Omental fat pad (tissue), 4 donors: ENCODE data around the gene TMEFF2. TPM values are rescaled to one million over a fixed set of nuclear protein-coding genes. Genes with fewer than 3 reads are reported as not detected.

Source experiments
- ATAC-seq: fragments of 150-250 bp; one replicate; pipeline ENCODE4 v1.9.1; 2016; ENCODE audit warnings: mild to moderate bottlenecking, moderate library complexity; ENCODE audit not compliant: low FRiP score
- DNase-seq: peaks from one replicate; pipeline ENCODE4 v3.0.0-alpha.2; 2019; ENCODE audit warnings: low spot score
- CTCF ChIP-seq, 3 donors: fragments of 450-650 bp; IDR thresholded peaks; one replicate each; pipeline ENCODE4 v1.5.1; 2016 to 2017; ENCODE audit warnings: antibody characterized with exemption in 3 of 3, mild to moderate bottlenecking in 3 of 3, moderate library complexity in 2 of 3
- total RNA-seq, 4 donors: library from RNA; depleted of rRNA; stranded (reverse); fragments of >200 nt; gene quantifications; one replicate each; pipeline ENCODE4 v1.1.0, GENCODE V29; 2016

Gene TMEFF2
- total RNA-seq, 4 donors from 2014 or later, result not detected

- no peak for TF ChIP-seq CTCF (IDR thresholded peaks at IDR 0.05)
- no peak for ATAC-seq
- no peak for DNase-seq
Measured at GRCh38 chr2:192201116-192201515, 6.4 kb upstream of the TMEFF2 start.

- no peak for TF ChIP-seq CTCF (IDR thresholded peaks at IDR 0.05)
- ATAC-seq (no peak), DNase-seq (no peak)
Measured at GRCh38 chr2:192197357-192197756, 2.6 kb upstream of the TMEFF2 start.

DNA sequence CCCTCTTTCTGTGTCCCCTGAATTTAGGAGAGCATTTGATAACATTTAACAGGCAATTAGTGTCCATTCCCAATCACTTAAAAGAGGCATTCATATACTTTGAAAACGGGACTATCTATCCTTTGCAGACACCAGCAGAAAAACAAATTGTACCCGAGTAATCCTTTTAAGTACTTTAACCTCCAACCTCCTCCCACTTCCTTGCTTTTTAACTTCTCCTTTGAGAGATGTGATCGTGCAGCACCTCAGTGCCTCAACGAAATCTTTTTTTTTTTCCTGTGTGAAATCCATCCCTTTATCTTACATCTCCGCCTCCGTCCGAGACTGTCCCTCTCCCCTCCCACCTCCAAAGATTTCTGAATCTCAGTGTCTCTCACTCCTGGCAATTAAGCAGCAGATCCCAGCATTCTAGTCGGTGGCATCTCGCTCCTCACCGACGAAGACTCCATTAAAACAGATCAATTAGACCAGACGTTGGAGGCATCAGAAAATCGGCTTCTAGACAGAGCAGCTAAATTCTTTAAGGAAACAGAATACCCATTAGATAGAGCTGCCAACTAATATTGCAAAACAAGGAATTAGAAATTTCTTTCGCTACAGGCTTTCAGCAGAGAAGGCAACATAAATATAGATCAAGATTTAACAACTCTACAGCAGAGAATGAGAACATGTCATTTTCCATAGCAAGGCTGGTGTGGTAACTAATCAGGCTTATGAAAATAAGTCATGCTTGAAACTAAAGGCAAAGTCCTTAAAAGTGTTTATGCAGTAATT is 1.9 kb upstream of the TMEFF2 start:
- no peak for DNase-seq
- no peak for TF ChIP-seq CTCF (IDR thresholded peaks at IDR 0.05)
- ATAC-seq, result no peak

DNA sequence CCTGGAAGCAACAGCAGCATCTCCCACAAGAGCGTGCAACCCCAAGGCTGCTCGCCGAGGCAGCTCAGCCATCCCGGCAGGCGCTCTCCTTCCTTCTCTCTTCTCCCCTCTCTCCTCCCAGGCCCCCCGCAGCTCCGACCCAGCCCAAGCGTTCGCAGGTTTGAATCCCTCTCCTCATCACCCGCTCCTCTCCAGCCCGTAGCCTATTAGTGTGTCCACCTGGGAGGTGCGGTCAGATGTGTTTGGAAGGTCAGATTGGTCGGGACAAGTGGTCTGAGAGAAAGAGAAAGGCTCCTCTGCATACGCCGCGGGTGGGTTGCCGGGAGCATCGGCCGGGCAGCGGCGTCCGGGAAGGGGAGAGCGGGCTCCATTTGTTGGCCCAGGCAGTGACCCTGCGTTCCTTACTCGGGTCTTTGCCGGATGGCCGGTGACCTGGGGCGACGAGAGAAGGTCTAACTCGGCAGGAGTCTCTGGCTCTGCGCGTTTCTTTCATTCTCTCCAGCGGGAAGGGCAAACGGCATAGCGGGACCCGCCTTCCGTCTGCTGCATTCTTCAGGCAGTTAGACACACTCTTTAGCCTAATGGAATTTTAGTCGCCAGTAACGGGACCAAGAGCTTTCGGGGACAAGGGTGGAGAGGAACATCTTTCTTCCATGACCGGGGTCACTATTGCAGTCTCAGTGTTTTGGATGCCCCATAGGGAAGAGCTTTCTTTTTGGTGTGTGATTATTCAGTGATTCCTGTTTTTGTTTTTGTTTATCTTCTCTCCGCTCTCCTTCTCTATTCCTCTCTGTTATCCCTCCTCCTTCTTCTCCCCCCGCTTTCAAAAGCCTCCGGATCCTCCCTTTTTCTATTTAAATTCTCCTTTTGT is 1.1 kb upstream of the TMEFF2 start:
- no peak for TF ChIP-seq CTCF (IDR thresholded peaks at IDR 0.05)
- DNase-seq, result no peak
- ATAC-seq, result no peak

- ATAC-seq, result peak; percentile 34
- no peak for DNase-seq
- TF ChIP-seq CTCF (IDR thresholded peaks at IDR 0.05), result no peak
Measured at GRCh38 chr2:192194265-192194865, 368 bp downstream of the TMEFF2 start.

- DNase-seq (no peak), ATAC-seq (no peak)
- no peak for TF ChIP-seq CTCF (IDR thresholded peaks at IDR 0.05)
Measured at GRCh38 chr2:192190474-192190873, 4.3 kb downstream of the TMEFF2 start.
